Liver (tissue), 9 donors: ENCODE measurements around the gene LDB2. TPM values are rescaled to one million over a fixed set of nuclear protein-coding genes. Genes with fewer than 3 reads are reported as not detected.

Experiments
- DNase-seq: peaks from one replicate; pipeline ENCODE4 v3.0.0-alpha.2; 2017; ENCODE audit warnings: low spot score
- H3K27ac ChIP-seq, 2 donors: one replicate each; pipeline ENCODE4 v1.7.0; 2013; ENCODE audit warnings: inconsistent platforms in 2 of 2, low read length in 2 of 2, control low read depth in 1 of 2, low read depth in 1 of 2, mild to moderate bottlenecking in 1 of 2
- H3K27me3 ChIP-seq, 4 donors: one replicate each; pipeline versions ENCODE4 v1.6.1 to v1.7.0; 2013; ENCODE audit warnings: low read length in 3 of 4, inconsistent platforms in 1 of 4, mild to moderate bottlenecking in 1 of 4, moderate library complexity in 1 of 4; ENCODE audit not compliant: control insufficient read depth in 4 of 4, insufficient read depth in 4 of 4
- H3K36me3 ChIP-seq, 4 donors: one replicate each; pipeline versions ENCODE4 v1.6.1 to v1.7.0; 2013; ENCODE audit warnings: low read length in 3 of 4, mild to moderate bottlenecking in 3 of 4, low read depth in 1 of 4, moderate library complexity in 1 of 4; ENCODE audit not compliant: control insufficient read depth in 4 of 4, insufficient read depth in 3 of 4
- H3K4me1 ChIP-seq, 4 donors: one replicate each; pipeline versions ENCODE4 v1.6.1 to v1.7.0; 2013; ENCODE audit warnings: low read length in 3 of 4, mild to moderate bottlenecking in 3 of 4, moderate library complexity in 1 of 4; ENCODE audit not compliant: control insufficient read depth in 4 of 4, insufficient read depth in 4 of 4
- H3K4me3 ChIP-seq, 3 donors: one replicate each; pipeline versions ENCODE4 v1.6.1 to v1.7.0; 2013; ENCODE audit warnings: low read length in 3 of 3, control low read depth in 1 of 3, low read depth in 1 of 3, mild to moderate bottlenecking in 1 of 3
- H3K9ac ChIP-seq, 2 donors: one replicate each; pipeline ENCODE4 v1.7.0; 2013; ENCODE audit warnings: low read length in 2 of 2, mild to moderate bottlenecking in 2 of 2, moderate library complexity in 2 of 2, control low read depth in 1 of 2, low read depth in 1 of 2
- H3K9me3 ChIP-seq, 4 donors: one replicate each; pipeline versions ENCODE4 v1.6.1 to v1.7.0; 2013; ENCODE audit warnings: low read length in 3 of 4; ENCODE audit not compliant: control insufficient read depth in 4 of 4
- EGR1 ChIP-seq, 2 donors: IDR thresholded peaks; 2 replicates each; pipeline ENCODE4 v1.6.1; 2016 to 2018; ENCODE audit warnings: antibody characterized with exemption in 2 of 2, low read depth in 2 of 2
- FOXA1 ChIP-seq: IDR thresholded peaks from 2 replicates; pipeline ENCODE4 v1.6.1; 2016; ENCODE audit warnings: antibody characterized with exemption
- FOXA2 ChIP-seq: IDR thresholded peaks from 2 replicates; pipeline ENCODE4 v1.6.1; 2016; ENCODE audit warnings: antibody characterized with exemption
- GABPA ChIP-seq, 2 donors: IDR thresholded peaks in 1 of 2; conservative IDR thresholded peaks in 1 of 2; 2 replicates each; pipeline ENCODE4 v1.6.1; 2016; ENCODE audit warnings: antibody characterized with exemption in 2 of 2, mild to moderate bottlenecking in 1 of 2, moderate library complexity in 1 of 2
- HNF4A ChIP-seq, 2 donors: conservative IDR thresholded peaks; 2 replicates each; pipeline ENCODE4 v1.6.1; 2016; ENCODE audit warnings: antibody characterized with exemption in 2 of 2, mild to moderate bottlenecking in 2 of 2
- HNF4G ChIP-seq: IDR thresholded peaks from 2 replicates; pipeline ENCODE4 v1.6.1; 2016; ENCODE audit warnings: antibody characterized with exemption
- JUND ChIP-seq, 2 donors: IDR thresholded peaks; 2 replicates each; pipeline ENCODE4 v1.6.1; 2016; ENCODE audit warnings: antibody characterized with exemption in 2 of 2
- NR2F2 ChIP-seq: IDR thresholded peaks from 2 replicates; pipeline ENCODE4 v1.6.1; 2016; ENCODE audit warnings: antibody characterized with exemption
- RAD21 ChIP-seq, 2 donors: IDR thresholded peaks; 2 replicates each; pipeline ENCODE4 v1.6.1; 2016; ENCODE audit warnings: antibody characterized with exemption in 2 of 2, mild to moderate bottlenecking in 2 of 2
- RXRA ChIP-seq, 2 donors: IDR thresholded peaks; 2 replicates each; pipeline ENCODE4 v1.6.1; 2017 to 2018; ENCODE audit warnings: antibody characterized with exemption in 2 of 2, mild to moderate bottlenecking in 1 of 2
- SP1 ChIP-seq: IDR thresholded peaks from 2 replicates; pipeline ENCODE4 v1.6.1; 2018; ENCODE audit warnings: antibody characterized with exemption, mild to moderate bottlenecking
- TAF1 ChIP-seq: conservative IDR thresholded peaks from 2 replicates; pipeline ENCODE4 v1.6.1; 2016; ENCODE audit warnings: antibody characterized with exemption, mild to moderate bottlenecking
- YY1 ChIP-seq: IDR thresholded peaks from 2 replicates; pipeline ENCODE4 v1.6.1; 2016; ENCODE audit warnings: antibody characterized with exemption, mild to moderate bottlenecking
- WGBS: extraction: QIAGEN DNeasy Blood & Tissue Kit; methylation state at CpG from one replicate; pipeline ENCODE4 v1.1.7; 2013; 5-methylcytosine and 5-hydroxymethylcytosine counted together
- polyA plus RNA-seq, 2 donors: library from polyadenylated mRNA; stranded (reverse) in 1 of 2; unstranded in 1 of 2; fragments of 200-250 nt in 1 of 2; fragments of >200 nt in 1 of 2; fragmentation: Nextera tagmentation in 1 of 2; extraction: Ambion mirVana in 1 of 2; gene quantifications; one replicate each; pipeline versions ENCODE4 v1.2.1 to v1.2.3, GENCODE V29; 2013 to 2015
- total RNA-seq, 2 donors: library from RNA; depleted of rRNA; stranded (reverse); fragments of >200 nt; gene quantifications; one replicate each; pipeline ENCODE4 v1.2.3, GENCODE V29; 2014
- TF ChIP-seq, protein P1 (sequence below): fragments of 150-350 bp; IDR thresholded peaks from 2 replicates; pipeline ENCODE4 v1.5.1; 2017; ENCODE audit warnings: improper control_type of control experiment, low read depth, low read length; ENCODE audit not compliant: missing input control
- TF ChIP-seq, protein P2 (sequence below): IDR thresholded peaks from 2 replicates; pipeline ENCODE4 v1.6.1; 2016; ENCODE audit warnings: antibody characterized with exemption
- TF ChIP-seq, protein P3 (sequence below): IDR thresholded peaks from 2 replicates; pipeline ENCODE4 v1.6.1; 2016; ENCODE audit warnings: antibody characterized with exemption, mild to moderate bottlenecking
- TF ChIP-seq, protein P4 (sequence below): IDR thresholded peaks from 2 replicates; pipeline ENCODE4 v1.6.1; 2016; ENCODE audit warnings: antibody characterized with exemption
- TF ChIP-seq, protein P5 (sequence below): IDR thresholded peaks from 2 replicates; pipeline ENCODE4 v1.6.1; 2016; ENCODE audit warnings: antibody characterized with exemption
- donor health status: healthy.
- donor health status: healthy.
- donor health status: healthy.
- donor health status: healthy.
- donor health status: healthy.

The LDB2 gene
- total and polyA plus RNA-seq, 4 donors, result 7.4 to 31.9 (median 16.8) TPM

- H3K4me3 ChIP-seq, result no peak overlapping the region
- 90% methylated on average over 3 of the region's 3 CpGs for WGBS
- no peak for TF ChIP-seq TAF1
- TF ChIP-seq, protein P1, sequence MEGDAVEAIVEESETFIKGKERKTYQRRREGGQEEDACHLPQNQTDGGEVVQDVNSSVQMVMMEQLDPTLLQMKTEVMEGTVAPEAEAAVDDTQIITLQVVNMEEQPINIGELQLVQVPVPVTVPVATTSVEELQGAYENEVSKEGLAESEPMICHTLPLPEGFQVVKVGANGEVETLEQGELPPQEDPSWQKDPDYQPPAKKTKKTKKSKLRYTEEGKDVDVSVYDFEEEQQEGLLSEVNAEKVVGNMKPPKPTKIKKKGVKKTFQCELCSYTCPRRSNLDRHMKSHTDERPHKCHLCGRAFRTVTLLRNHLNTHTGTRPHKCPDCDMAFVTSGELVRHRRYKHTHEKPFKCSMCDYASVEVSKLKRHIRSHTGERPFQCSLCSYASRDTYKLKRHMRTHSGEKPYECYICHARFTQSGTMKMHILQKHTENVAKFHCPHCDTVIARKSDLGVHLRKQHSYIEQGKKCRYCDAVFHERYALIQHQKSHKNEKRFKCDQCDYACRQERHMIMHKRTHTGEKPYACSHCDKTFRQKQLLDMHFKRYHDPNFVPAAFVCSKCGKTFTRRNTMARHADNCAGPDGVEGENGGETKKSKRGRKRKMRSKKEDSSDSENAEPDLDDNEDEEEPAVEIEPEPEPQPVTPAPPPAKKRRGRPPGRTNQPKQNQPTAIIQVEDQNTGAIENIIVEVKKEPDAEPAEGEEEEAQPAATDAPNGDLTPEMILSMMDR, result no peak
- TF ChIP-seq, protein P2, sequence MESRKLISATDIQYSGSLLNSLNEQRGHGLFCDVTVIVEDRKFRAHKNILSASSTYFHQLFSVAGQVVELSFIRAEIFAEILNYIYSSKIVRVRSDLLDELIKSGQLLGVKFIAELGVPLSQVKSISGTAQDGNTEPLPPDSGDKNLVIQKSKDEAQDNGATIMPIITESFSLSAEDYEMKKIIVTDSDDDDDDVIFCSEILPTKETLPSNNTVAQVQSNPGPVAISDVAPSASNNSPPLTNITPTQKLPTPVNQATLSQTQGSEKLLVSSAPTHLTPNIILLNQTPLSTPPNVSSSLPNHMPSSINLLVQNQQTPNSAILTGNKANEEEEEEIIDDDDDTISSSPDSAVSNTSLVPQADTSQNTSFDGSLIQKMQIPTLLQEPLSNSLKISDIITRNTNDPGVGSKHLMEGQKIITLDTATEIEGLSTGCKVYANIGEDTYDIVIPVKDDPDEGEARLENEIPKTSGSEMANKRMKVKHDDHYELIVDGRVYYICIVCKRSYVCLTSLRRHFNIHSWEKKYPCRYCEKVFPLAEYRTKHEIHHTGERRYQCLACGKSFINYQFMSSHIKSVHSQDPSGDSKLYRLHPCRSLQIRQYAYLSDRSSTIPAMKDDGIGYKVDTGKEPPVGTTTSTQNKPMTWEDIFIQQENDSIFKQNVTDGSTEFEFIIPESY, result no peak
- TF ChIP-seq RXRA (IDR thresholded peaks at IDR 0.05), result no peak
- no peak for TF ChIP-seq JUND (IDR thresholded peaks at IDR 0.05)
- TF ChIP-seq RAD21 (IDR thresholded peaks at IDR 0.05), result no peak
- TF ChIP-seq, protein P3, sequence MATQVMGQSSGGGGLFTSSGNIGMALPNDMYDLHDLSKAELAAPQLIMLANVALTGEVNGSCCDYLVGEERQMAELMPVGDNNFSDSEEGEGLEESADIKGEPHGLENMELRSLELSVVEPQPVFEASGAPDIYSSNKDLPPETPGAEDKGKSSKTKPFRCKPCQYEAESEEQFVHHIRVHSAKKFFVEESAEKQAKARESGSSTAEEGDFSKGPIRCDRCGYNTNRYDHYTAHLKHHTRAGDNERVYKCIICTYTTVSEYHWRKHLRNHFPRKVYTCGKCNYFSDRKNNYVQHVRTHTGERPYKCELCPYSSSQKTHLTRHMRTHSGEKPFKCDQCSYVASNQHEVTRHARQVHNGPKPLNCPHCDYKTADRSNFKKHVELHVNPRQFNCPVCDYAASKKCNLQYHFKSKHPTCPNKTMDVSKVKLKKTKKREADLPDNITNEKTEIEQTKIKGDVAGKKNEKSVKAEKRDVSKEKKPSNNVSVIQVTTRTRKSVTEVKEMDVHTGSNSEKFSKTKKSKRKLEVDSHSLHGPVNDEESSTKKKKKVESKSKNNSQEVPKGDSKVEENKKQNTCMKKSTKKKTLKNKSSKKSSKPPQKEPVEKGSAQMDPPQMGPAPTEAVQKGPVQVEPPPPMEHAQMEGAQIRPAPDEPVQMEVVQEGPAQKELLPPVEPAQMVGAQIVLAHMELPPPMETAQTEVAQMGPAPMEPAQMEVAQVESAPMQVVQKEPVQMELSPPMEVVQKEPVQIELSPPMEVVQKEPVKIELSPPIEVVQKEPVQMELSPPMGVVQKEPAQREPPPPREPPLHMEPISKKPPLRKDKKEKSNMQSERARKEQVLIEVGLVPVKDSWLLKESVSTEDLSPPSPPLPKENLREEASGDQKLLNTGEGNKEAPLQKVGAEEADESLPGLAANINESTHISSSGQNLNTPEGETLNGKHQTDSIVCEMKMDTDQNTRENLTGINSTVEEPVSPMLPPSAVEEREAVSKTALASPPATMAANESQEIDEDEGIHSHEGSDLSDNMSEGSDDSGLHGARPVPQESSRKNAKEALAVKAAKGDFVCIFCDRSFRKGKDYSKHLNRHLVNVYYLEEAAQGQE, result no peak
- no peak for TF ChIP-seq YY1
- no peak for TF ChIP-seq HNF4G
- TF ChIP-seq FOXA2, result no peak
- TF ChIP-seq, protein P4, sequence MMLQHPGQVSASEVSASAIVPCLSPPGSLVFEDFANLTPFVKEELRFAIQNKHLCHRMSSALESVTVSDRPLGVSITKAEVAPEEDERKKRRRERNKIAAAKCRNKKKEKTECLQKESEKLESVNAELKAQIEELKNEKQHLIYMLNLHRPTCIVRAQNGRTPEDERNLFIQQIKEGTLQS, result no peak
- TF ChIP-seq HNF4A (conservative IDR thresholded peaks at IDR 0.05), result no peak
- TF ChIP-seq FOXA1, result no peak
- H3K27me3 ChIP-seq, result no peaks in the 10 kb centered on the region
- H3K9me3 ChIP-seq, result no peaks in the 10 kb centered on the region
- H3K4me1 ChIP-seq, result peaks cover 0 to 3% (median 0%) of the 10 kb centered on the region in 4 donors
- no peak overlapping the region for H3K9ac ChIP-seq
- no peak overlapping the region for H3K27ac ChIP-seq
- no peak for DNase-seq
- H3K36me3 ChIP-seq, result no peaks in the 10 kb centered on the region
Observed at GRCh38 chr4:16687845-16688244, 210.6 kb downstream of the LDB2 start.

- DNase-seq, result no peak
- Histone ChIP-seq H3K27ac (no peak overlapping the region), H3K36me3 (no peaks in the 10 kb centered on the region), H3K4me3 (no peak overlapping the region), H3K27me3 (no peaks in the 10 kb centered on the region), H3K9me3 (no peaks in the 10 kb centered on the region), H3K4me1 (peaks cover 0 to 3% (median 0%) of the 10 kb centered on the region in 4 donors), H3K9ac (no peak overlapping the region)
- WGBS, result 90% methylated on average over 2 of the region's 2 CpGs
- TF ChIP-seq GABPA (IDR thresholded peaks at IDR 0.05 in 1 of 2, conservative IDR thresholded peaks at IDR 0.05 in 1 of 2) (no peak), EGR1 (IDR thresholded peaks at IDR 0.05; ENCODE audit: low read depth in 2 of 2) (no peak), JUND (IDR thresholded peaks at IDR 0.05) (no peak), TAF1 (no peak), SP1 (no peak), NR2F2 (no peak)
- TF ChIP-seq, protein P3, result no peak
- TF ChIP-seq, protein P5, sequence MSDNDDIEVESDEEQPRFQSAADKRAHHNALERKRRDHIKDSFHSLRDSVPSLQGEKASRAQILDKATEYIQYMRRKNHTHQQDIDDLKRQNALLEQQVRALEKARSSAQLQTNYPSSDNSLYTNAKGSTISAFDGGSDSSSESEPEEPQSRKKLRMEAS, result no peak
- TF ChIP-seq, protein P1, result no peak
Observed at GRCh38 chr4:16687011-16687410, 211.4 kb downstream of the LDB2 start.
